Measurements from ENCODE around the gene DSCAML1.

DSCAML1 gene

GRCh38 chr11:117575856-117576255 lies 221.2 kb downstream of the DSCAML1 start:
- no peak for DNase-seq (ENCODE audit: low read depth)

GRCh38 chr11:117574551-117574950 lies 222.5 kb downstream of the DSCAML1 start:
- no peak for DNase-seq (ENCODE audit: low read depth)

- no peak for DNase-seq (ENCODE audit: low read depth)
Observed at GRCh38 chr11:117573326-117573725, 223.7 kb downstream of the DSCAML1 start.

- no peak for DNase-seq (ENCODE audit: low read depth)
Observed at GRCh38 chr11:117572671-117573070, 224.3 kb downstream of the DSCAML1 start.

GRCh38 chr11:117572129-117572528 lies 224.9 kb downstream of the DSCAML1 start:
- DNase-seq (ENCODE audit: low read depth) = no peak

- DNase-seq (ENCODE audit: low read depth) = no peak
Observed at GRCh38 chr11:117570701-117571100, 226.3 kb downstream of the DSCAML1 start.

GRCh38 chr11:117569911-117570310 lies 227.1 kb downstream of the DSCAML1 start:
- DNase-seq (ENCODE audit: low read depth) = no peak

GRCh38 chr11:117565709-117566108 lies 231.3 kb downstream of the DSCAML1 start:
- DNase-seq (ENCODE audit: low read depth) = no peak

- no peak for DNase-seq (ENCODE audit: low read depth)
Observed at GRCh38 chr11:117564321-117564720, 232.7 kb downstream of the DSCAML1 start.

GRCh38 chr11:117563556-117563955 lies 233.5 kb downstream of the DSCAML1 start:
- no peak for DNase-seq (ENCODE audit: low read depth)

- no peak for DNase-seq (ENCODE audit: low read depth)
Observed at GRCh38 chr11:117562136-117562535, 234.9 kb downstream of the DSCAML1 start.

GRCh38 chr11:117560780-117561530 lies 236.1 kb downstream of the DSCAML1 start:
- no peak for DNase-seq (ENCODE audit: low read depth)

- no peak for DNase-seq (ENCODE audit: low read depth)
Observed at GRCh38 chr11:117559698-117560097, 237.3 kb downstream of the DSCAML1 start.

GRCh38 chr11:117557361-117557760 lies 239.7 kb downstream of the DSCAML1 start:
- no peak for DNase-seq (ENCODE audit: low read depth)

GRCh38 chr11:117554601-117555333 lies 242.2 kb downstream of the DSCAML1 start:
- no peak for DNase-seq (ENCODE audit: low read depth)

- DNase-seq (ENCODE audit: low read depth) = no peak
Observed at GRCh38 chr11:117552626-117553025, 244.4 kb downstream of the DSCAML1 start.

- no peak for DNase-seq (ENCODE audit: low read depth)
Observed at GRCh38 chr11:117551761-117552343, 245.2 kb downstream of the DSCAML1 start.

- no peak for DNase-seq (ENCODE audit: low read depth)
Observed at GRCh38 chr11:117550466-117550865, 246.6 kb downstream of the DSCAML1 start.

GRCh38 chr11:117549417-117549816 lies 247.6 kb downstream of the DSCAML1 start:
- DNase-seq (ENCODE audit: low read depth) = no peak

- no peak for DNase-seq (ENCODE audit: low read depth)
Observed at GRCh38 chr11:117548876-117549275, 248.1 kb downstream of the DSCAML1 start.

GRCh38 chr11:117547946-117548345 lies 249.1 kb downstream of the DSCAML1 start:
- no peak for DNase-seq (ENCODE audit: low read depth)

- DNase-seq (ENCODE audit: low read depth) = no peak
Observed at GRCh38 chr11:117547195-117547850, 249.7 kb downstream of the DSCAML1 start.
